ENCODE measurements around the gene PSG2. TPM values are rescaled to one million over a fixed set of nuclear protein-coding genes. Genes with fewer than 3 reads are reported as not detected.
A peak's percentile ranks its signal among the peaks of the same experiment; 100 is the strongest.
"Not testable (repeated sequence)": the region's sequence is repeated elsewhere in the genome, so short reads cannot be mapped to it uniquely, and the experiment has no call there.

PSG2 gene
- total RNA-seq, 4 donors from 2014 or later = 0.51 TPM; not detected in 3

DNA sequence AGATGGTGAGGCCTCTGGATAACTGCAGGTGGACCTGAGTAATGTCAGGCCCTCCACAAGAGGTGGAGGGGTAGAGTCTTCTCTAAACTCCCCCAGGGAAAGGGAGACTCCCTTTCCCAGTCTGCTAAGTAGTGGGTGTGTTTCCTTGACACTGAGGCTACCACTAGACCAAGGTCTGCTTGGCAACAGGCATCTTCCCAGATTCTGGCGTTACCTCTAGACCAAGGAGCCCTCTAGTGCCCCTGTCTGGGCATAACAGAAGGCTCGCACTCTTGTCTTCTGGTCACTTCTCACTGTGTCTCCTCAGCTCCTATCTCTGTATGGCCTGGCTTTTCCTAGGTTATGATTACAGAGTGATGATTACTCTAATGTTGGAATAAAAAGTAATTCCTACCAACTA is 50.9 kb downstream of the PSG2 start:
- not testable (repeated sequence) for H3K27me3 ChIP-seq; H3K9me3 ChIP-seq; H3K4me3 ChIP-seq; H3K27ac ChIP-seq; DNase-seq (ENCODE audit: low spot score in 2 of 2); H3K4me1 ChIP-seq; H3K36me3 ChIP-seq
- WGBS = 55% methylated on average over 2 of the region's 2 CpGs

DNA sequence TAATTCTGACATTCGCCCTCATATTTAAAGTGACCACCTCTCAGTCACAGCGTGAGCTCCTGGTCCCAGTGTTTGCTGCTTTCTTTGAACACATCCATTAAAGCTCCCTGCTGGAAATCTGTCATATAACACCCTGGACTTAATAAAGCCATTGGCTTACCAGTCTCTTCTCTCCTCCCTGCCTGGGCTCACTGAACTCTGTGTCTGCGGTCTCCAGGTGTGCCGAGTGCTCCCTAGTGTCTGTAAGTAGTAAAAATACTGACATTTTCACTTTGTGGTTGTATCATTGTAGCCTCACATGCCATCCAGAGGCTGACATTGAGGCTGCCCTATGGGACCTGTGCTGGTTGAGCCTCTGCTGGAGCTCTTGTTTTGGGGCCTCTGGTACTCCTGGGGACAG is 53.6 kb downstream of the PSG2 start:
- H3K36me3 ChIP-seq = no peaks in the 10 kb centered on the region
- no peak for DNase-seq (ENCODE audit: low spot score in 2 of 2)
- peaks cover 3% of the 10 kb centered on the region for H3K4me1 ChIP-seq
- H3K27me3 ChIP-seq = no peaks in the 10 kb centered on the region
- H3K9me3 ChIP-seq = no peaks in the 10 kb centered on the region
- H3K27ac ChIP-seq = no peak overlapping the region
- TF ChIP-seq, protein P1, sequence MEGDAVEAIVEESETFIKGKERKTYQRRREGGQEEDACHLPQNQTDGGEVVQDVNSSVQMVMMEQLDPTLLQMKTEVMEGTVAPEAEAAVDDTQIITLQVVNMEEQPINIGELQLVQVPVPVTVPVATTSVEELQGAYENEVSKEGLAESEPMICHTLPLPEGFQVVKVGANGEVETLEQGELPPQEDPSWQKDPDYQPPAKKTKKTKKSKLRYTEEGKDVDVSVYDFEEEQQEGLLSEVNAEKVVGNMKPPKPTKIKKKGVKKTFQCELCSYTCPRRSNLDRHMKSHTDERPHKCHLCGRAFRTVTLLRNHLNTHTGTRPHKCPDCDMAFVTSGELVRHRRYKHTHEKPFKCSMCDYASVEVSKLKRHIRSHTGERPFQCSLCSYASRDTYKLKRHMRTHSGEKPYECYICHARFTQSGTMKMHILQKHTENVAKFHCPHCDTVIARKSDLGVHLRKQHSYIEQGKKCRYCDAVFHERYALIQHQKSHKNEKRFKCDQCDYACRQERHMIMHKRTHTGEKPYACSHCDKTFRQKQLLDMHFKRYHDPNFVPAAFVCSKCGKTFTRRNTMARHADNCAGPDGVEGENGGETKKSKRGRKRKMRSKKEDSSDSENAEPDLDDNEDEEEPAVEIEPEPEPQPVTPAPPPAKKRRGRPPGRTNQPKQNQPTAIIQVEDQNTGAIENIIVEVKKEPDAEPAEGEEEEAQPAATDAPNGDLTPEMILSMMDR (IDR thresholded peaks at IDR 0.05) = no peak
- 76% methylated on average over 4 of the region's 4 CpGs for WGBS
- H3K4me3 ChIP-seq = no peak overlapping the region

DNA sequence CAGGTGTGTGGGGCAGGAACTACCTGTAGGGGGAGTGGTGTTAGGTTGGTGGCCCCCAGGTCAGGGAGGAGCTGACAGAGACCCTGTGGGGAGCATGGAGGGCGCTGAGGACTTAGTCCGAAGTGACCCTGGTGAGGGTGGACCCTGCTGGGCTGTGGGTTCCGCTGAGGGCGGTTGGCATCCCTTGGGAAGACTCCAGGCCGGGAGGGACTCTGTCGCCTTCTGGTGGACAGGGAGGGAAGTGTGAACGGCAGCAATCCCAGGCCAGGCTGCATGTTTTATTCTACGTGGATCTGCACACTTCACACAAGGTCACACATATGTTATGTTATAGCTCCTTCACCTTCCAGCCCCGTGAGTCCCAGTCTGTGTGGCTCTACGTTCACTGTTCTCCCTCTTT is 54.5 kb downstream of the PSG2 start:
- TF ChIP-seq, protein P1 (IDR thresholded peaks at IDR 0.05) = peak in 1 of 2 donors; percentile 5
- not testable (repeated sequence) for DNase-seq (ENCODE audit: low spot score in 2 of 2); H3K27me3 ChIP-seq; H3K4me3 ChIP-seq; H3K27ac ChIP-seq; H3K36me3 ChIP-seq; H3K9me3 ChIP-seq
- 57% methylated on average over 8 of the region's 10 CpGs for WGBS
- H3K4me1 ChIP-seq = peaks cover 11% of the 10 kb centered on the region

DNA sequence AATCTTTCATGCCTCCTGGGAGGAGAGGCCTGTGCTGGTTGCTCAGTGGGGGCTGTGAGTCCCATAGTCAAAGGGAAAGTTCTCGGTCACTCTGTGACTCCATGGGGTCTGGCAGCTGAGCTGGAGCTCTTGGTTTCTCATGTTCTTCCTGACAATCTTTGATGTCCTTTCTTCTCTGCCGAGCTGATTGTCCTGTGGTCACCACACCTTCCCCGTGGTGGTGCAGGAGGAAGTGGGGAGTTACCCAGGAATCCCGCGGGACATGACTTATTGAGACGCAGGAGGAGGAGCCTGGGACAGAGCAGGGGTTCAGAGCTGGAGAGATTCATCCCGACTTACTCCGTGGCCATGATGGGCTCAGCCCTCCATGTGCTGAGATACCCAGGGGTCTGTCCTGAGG is 55.4 kb downstream of the PSG2 start:
- 81% methylated on average over 8 of the region's 8 CpGs for WGBS

DNA sequence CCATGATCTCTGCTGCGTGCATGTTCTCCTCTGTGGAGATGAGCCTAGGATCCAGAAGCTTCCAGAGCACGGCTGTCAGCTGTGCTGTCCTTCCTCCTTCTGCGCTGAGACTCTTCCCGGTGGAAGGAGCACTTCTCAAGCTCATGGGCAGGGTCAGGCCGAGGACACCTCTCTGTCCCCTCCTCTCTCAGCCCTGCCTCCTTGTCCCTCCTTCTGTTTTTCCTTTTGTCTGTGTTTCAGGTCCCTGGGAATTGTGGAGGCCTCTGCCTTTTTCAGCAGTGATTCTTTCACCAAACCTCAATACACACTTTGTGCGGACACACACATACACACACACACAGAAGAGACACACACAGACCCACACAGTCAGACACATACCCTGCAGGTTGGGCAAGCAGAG is 56.1 kb downstream of the PSG2 start, which contains the start of gene PSG11:
PSG11 (minus strand) TSS at position 101 of the 400 bp plus-strand sequence; CDS start at position 4, 97 bp downstream.
- not testable (repeated sequence) for H3K27me3 ChIP-seq; H3K4me3 ChIP-seq; H3K27ac ChIP-seq; DNase-seq (ENCODE audit: low spot score in 2 of 2); H3K36me3 ChIP-seq; H3K9me3 ChIP-seq
- peaks cover 12% of the 10 kb centered on the region for H3K4me1 ChIP-seq
- WGBS = 80% methylated on average over 6 of the region's 6 CpGs

More for the DNA sequence above, 55.4 kb downstream of the PSG2 start:
- not testable (repeated sequence) for H3K36me3 ChIP-seq; H3K4me3 ChIP-seq; H3K27ac ChIP-seq; H3K27me3 ChIP-seq; H3K9me3 ChIP-seq; DNase-seq (ENCODE audit: low spot score in 2 of 2)
- peaks cover 12% of the 10 kb centered on the region for H3K4me1 ChIP-seq

DNA sequence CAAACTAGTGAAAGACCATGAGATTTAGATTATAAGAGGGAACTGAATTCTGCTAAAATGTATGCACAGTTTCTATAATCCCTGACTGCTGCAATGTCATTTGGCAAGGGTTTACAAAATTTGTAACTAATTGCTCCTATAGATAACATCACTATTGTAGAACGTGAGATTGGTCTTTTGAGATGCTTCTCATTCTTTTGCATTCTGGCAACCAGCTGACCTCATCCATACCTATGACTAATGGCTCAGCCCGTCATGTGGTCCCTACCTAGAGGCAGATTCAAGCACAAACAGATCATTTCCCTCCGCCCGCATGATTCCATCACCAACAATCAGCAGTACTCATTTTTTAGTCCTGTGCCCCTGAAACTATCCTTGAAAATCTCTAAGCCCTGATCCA is 60.4 kb downstream of the PSG2 start:
- H3K4me1 ChIP-seq = peaks cover 12% of the 10 kb centered on the region
- not testable (repeated sequence) for H3K27me3 ChIP-seq; DNase-seq (ENCODE audit: low spot score in 2 of 2); H3K4me3 ChIP-seq; H3K27ac ChIP-seq; H3K9me3 ChIP-seq; H3K36me3 ChIP-seq
- 35% methylated on average over 4 of the region's 4 CpGs for WGBS

DNA sequence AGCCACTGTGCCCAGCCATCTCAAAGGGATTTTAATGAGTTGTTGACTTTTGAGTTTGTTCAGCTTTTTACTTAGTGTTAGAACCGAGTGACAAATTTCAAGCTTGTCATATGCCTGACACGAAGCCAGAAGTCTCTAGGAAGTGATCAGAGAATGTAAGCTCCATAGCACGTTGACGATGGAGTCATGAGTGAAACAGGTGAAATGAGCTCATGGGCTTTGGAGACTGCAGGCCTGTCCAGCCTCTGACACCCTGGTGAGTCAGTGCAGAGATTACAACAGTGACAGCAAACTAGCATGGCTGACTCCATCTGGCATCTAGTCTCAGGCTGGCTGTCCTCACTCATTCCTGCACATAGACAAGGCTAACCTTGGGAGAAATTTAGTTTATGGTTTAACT is 60.9 kb downstream of the PSG2 start:
- WGBS = 48% methylated on average over 4 of the region's 4 CpGs
- DNase-seq (ENCODE audit: low spot score in 2 of 2); H3K27ac ChIP-seq; H3K36me3 ChIP-seq; H3K4me3 ChIP-seq; H3K27me3 ChIP-seq; H3K9me3 ChIP-seq: not testable (repeated sequence)
- H3K4me1 ChIP-seq = peaks cover 12% of the 10 kb centered on the region

DNA sequence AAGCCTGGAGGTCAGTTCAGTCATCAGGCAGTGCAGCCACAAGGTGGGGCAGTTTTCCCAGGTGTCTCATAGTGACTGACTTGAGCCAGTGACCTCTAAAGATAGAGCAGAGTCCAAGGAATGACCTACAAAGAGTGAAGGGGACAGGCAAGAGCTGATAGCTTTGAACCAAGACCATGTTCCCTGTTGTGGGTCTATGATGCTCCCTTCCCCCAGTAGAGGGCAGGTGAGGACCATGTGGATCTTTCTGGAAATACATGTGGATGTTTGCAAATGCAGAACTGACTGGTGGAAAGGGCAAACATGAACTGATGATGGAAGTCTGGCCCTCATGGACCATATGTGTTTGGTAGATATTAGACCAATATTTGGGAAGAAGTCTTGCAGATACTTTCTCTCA is 62.9 kb downstream of the PSG2 start:
- H3K9me3 ChIP-seq; H3K27ac ChIP-seq; DNase-seq (ENCODE audit: low spot score in 2 of 2): not testable (repeated sequence)

More for the DNA sequence above, 62.9 kb downstream of the PSG2 start:
- H3K4me1 ChIP-seq = peaks cover 12% of the 10 kb centered on the region
- not testable (repeated sequence) for H3K36me3 ChIP-seq, H3K4me3 ChIP-seq, H3K27me3 ChIP-seq

Other genes with a start within 250 kb of the PSG2 start
- not detected for gene PSG1, start 203.0 kb downstream of the PSG2 start, total RNA-seq
- not detected for gene PSG6, start 164.8 kb downstream of the PSG2 start, total RNA-seq
- under 1 TPM in 3 of 4 donors, not detected in 1; 0.45 to 0.59 (median 0.52) TPM for gene PSG7, start 145.5 kb downstream of the PSG2 start, total RNA-seq
- not detected for gene PSG11, start 56.2 kb downstream of the PSG2 start, total RNA-seq
- gene PSG5, start 103.8 kb upstream of the PSG2 start, total RNA-seq = under 1 TPM in 2 of 4 donors, not detected in 2; 0.47 to 0.51 TPM
- 10 to 100 TPM in 1 of 4 donors, 1 to 10 TPM in 2, not detected in 1; 6.2 to 17.0 (median 8.3) TPM for gene PSG4, start 122.9 kb upstream of the PSG2 start, total RNA-seq
- gene PSG9, start 186.8 kb upstream of the PSG2 start, total RNA-seq = not detected